NT2/D1 (cell line): Measurements from ENCODE around the gene LIPG.

ENCODE experiments used
- DNase-seq: peaks from one replicate; pipeline ENCODE4 v3.0.0-alpha.2; 2011; ENCODE audit warnings: low read depth, low spot score
- H3K27me3 ChIP-seq: 2 replicates; pipeline ENCODE4 v1.6.0; 2011; ENCODE audit warnings: mild to moderate bottlenecking; ENCODE audit not compliant: insufficient read length, insufficient read depth
- H3K36me3 ChIP-seq: 2 replicates; pipeline ENCODE4 v1.6.1; 2011; ENCODE audit warnings: mild to moderate bottlenecking, low read length, mixed read lengths; ENCODE audit not compliant: insufficient read depth, insufficient read length
- H3K4me1 ChIP-seq: 2 replicates; pipeline ENCODE4 v1.5.1; 2011; ENCODE audit not compliant: insufficient read depth, insufficient read length
- H3K4me3 ChIP-seq: 2 replicates; pipeline ENCODE4 v1.5.1; 2011; ENCODE audit warnings: low read depth; ENCODE audit not compliant: insufficient read length
- H3K9ac ChIP-seq: 2 replicates; pipeline ENCODE4 v1.6.0; 2011; ENCODE audit warnings: low read depth; ENCODE audit not compliant: insufficient read length
- H3K9me3 ChIP-seq: 2 replicates; pipeline ENCODE4 v1.5.1; 2011; ENCODE audit warnings: mild to moderate bottlenecking, low read length; ENCODE audit not compliant: insufficient read depth
- SUZ12 ChIP-seq: IDR thresholded peaks from 2 replicates; pipeline ENCODE4 v1.6.1; 2011; ENCODE audit not compliant: insufficient read length, insufficient read depth; ENCODE audit errors: extremely low read depth
- YY1 ChIP-seq: IDR thresholded peaks from 2 replicates; pipeline ENCODE4 v1.6.1; 2011; ENCODE audit not compliant: insufficient read length, insufficient read depth
- ZNF274 ChIP-seq: IDR thresholded peaks from 2 replicates; pipeline ENCODE4 v1.6.1; 2011; ENCODE audit warnings: mild to moderate bottlenecking, low read depth, low read length

The LIPG gene

GRCh38 chr18:49621717-49622351 is 60.0 kb downstream of the LIPG start:
- TF ChIP-seq YY1 (no peak), SUZ12 (no peak), ZNF274 (no peak)
- Histone ChIP-seq H3K9ac (no peak overlapping the region), H3K27me3 (no peaks in the 10 kb centered on the region), H3K4me1 (peaks cover 5% of the 10 kb centered on the region), H3K9me3 (no peaks in the 10 kb centered on the region), H3K4me3 (no peak overlapping the region), H3K36me3 (no peaks in the 10 kb centered on the region)
- DNase-seq: no peak

GRCh38 chr18:49623571-49623970 is 61.7 kb downstream of the LIPG start:
- Histone ChIP-seq H3K9me3 (no peaks in the 10 kb centered on the region), H3K27me3 (no peaks in the 10 kb centered on the region), H3K9ac (no peak overlapping the region), H3K4me3 (no peak overlapping the region), H3K4me1 (peaks cover 5% of the 10 kb centered on the region), H3K36me3 (no peaks in the 10 kb centered on the region)
- no peak for DNase-seq
- TF ChIP-seq ZNF274 (no peak), SUZ12 (no peak), YY1 (no peak)

DNA sequence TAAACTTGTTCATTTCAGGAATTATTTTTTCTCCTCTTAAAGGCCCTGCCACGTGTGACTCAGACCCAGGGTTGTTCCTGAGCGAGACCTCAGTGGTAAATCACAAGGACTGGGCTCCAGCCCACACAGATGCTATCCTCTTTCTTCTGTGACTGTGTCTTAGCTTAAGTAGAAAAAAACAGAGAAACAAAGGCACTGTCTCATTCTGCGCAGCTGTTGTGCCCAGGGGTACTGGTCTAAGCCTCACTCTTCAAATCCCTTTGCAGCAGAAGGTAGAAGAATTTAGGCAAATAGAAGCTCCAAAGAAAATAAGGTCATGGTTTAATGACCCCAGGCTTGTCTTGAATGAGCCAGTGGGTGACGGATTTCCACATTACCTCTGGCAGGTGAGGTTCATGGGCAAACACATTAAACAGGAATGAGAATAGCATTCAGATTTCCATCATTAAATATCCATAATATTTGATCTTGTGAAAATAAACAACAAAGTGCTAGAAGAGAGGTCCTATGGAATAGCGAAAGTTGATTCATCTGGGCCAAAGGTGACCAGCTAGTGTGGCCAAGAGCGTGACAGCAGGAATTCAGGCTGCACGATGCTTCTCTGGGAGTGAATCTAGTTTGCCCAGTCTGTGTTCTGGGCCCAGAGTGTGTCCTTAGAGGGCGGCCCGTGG is 63.3 kb downstream of the LIPG start:
- H3K4me3 ChIP-seq: no peak overlapping the region
- H3K36me3 ChIP-seq: no peaks in the 10 kb centered on the region
- H3K9me3 ChIP-seq: no peaks in the 10 kb centered on the region
- no peaks in the 10 kb centered on the region for H3K4me1 ChIP-seq
- no peak overlapping the region for H3K9ac ChIP-seq
- no peak for DNase-seq
- H3K27me3 ChIP-seq: no peaks in the 10 kb centered on the region
- TF ChIP-seq ZNF274 (no peak), YY1 (no peak), SUZ12 (no peak)

GRCh38 chr18:49626842-49627467 is 65.1 kb downstream of the LIPG start:
- H3K4me1 ChIP-seq: no peaks in the 10 kb centered on the region
- no peak for DNase-seq
- TF ChIP-seq ZNF274: no peak
- TF ChIP-seq YY1: no peak
- TF ChIP-seq SUZ12: no peak

GRCh38 chr18:49628119-49628518 is 66.3 kb downstream of the LIPG start:
- TF ChIP-seq ZNF274: no peak
- no peaks in the 10 kb centered on the region for H3K9me3 ChIP-seq
- H3K4me3 ChIP-seq: no peak overlapping the region
- H3K27me3 ChIP-seq: no peaks in the 10 kb centered on the region
- no peak for DNase-seq
- H3K4me1 ChIP-seq: no peaks in the 10 kb centered on the region
- no peak overlapping the region for H3K9ac ChIP-seq
- no peaks in the 10 kb centered on the region for H3K36me3 ChIP-seq

More at GRCh38 chr18:49626842-49627467, 65.1 kb downstream of the LIPG start:
- Histone ChIP-seq H3K36me3 (no peaks in the 10 kb centered on the region), H3K4me3 (no peak overlapping the region), H3K9ac (no peak overlapping the region), H3K9me3 (no peaks in the 10 kb centered on the region), H3K27me3 (no peaks in the 10 kb centered on the region)

DNA sequence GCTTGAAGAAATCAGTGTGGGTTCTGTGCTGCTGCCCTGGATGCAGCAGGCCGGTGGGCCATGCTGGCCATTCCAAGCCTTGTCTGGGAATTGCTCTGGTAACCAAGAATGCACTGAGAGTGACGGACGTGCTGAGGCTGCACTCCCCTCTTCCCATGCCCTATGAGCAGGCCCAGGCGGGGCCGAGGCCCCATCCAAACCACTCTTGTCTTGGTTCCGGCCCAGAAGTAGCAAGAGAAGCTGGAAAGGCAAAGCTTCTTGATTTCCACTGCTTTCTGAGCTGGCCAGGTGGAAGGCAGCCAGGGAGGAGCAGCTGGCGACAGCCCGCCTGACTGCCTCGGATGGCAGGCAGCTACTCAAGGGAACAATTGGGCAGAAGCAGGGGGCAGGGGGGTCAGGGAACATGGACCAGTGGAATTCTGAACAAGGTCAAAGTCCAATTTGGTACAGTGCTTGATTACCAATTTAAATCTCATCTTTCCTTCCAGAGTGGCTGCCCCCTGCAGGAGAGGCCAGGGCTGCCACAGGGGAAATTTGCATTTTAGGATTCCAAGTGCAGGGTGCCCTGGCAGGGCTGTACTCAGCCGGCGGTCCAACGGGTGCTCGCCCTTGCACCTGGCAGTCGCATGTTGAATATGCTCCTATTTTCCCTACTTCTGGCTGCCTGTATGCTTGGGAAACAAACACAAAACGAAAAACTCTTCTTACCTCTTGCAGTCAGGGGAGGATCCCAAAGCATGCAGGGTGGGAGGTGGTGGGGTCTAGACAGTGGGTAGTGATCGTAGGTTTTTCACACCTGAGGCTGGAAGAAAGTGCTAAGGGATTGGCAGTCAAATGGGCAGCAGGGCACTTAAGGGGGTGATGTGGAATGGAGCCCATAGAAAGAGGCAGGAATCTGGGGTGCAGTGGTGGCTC is 67.3 kb downstream of the LIPG start:
- no peaks in the 10 kb centered on the region for H3K36me3 ChIP-seq
- no peak for DNase-seq
- H3K4me1 ChIP-seq: no peaks in the 10 kb centered on the region
- no peak overlapping the region for H3K4me3 ChIP-seq
- no peak for TF ChIP-seq YY1
- TF ChIP-seq ZNF274: no peak
- TF ChIP-seq SUZ12: no peak
- H3K9me3 ChIP-seq: no peaks in the 10 kb centered on the region
- H3K27me3 ChIP-seq: no peaks in the 10 kb centered on the region
- H3K9ac ChIP-seq: peak overlapping the region; percentile 16

GRCh38 chr18:49630246-49630699 is 68.4 kb downstream of the LIPG start:
- Histone ChIP-seq H3K4me1 (no peaks in the 10 kb centered on the region), H3K9me3 (no peaks in the 10 kb centered on the region), H3K9ac (no peak overlapping the region), H3K27me3 (no peaks in the 10 kb centered on the region), H3K4me3 (no peak overlapping the region), H3K36me3 (no peaks in the 10 kb centered on the region)
- no peak for TF ChIP-seq SUZ12
- TF ChIP-seq YY1: no peak
- no peak for TF ChIP-seq ZNF274
- DNase-seq: no peak
